ENCODE measurements around the gene ADAM10.
A peak's percentile ranks its signal among the peaks of the same experiment; 100 is the strongest.
"Not testable (repeated sequence)": the region's sequence is repeated elsewhere in the genome, so short reads cannot be mapped to it uniquely, and the experiment has no call there.

Gene ADAM10

GRCh38 chr15:58771621-58772250 lies 22.2 kb upstream of the ADAM10 start:
- no peak for FAIRE-seq
- DNase-seq (ENCODE audit: insufficient read length): no peak
- TF ChIP-seq POLR2AphosphoS5 (IDR thresholded peaks at IDR 0.05; ENCODE audit: low read depth, low read length) (no peak), POLR2A (IDR thresholded peaks at IDR 0.05; ENCODE audit: low read depth, low read length) (no peak)

GRCh38 chr15:58770857-58771620 lies 21.5 kb upstream of the ADAM10 start, which contains the start of gene MINDY2:
TSS of gene MINDY2 (plus strand) at chr15:58771302. CDS start at chr15:58771396, 94 bp downstream.
- peak; percentile 90 for DNase-seq (ENCODE audit: insufficient read length)
- peak; percentile 73 for TF ChIP-seq POLR2A (IDR thresholded peaks at IDR 0.05; ENCODE audit: low read depth, low read length)
- TF ChIP-seq POLR2AphosphoS5 (IDR thresholded peaks at IDR 0.05; ENCODE audit: low read depth, low read length): no peak; the same call in 1 of the 2 replicates
- peak; percentile 69; the same call in 1 of the 2 replicates for TF ChIP-seq TAF1 (IDR thresholded peaks at IDR 0.05; ENCODE audit: borderline replicate concordance, low read depth, low read length)
- FAIRE-seq: peak; percentile 99

DNA sequence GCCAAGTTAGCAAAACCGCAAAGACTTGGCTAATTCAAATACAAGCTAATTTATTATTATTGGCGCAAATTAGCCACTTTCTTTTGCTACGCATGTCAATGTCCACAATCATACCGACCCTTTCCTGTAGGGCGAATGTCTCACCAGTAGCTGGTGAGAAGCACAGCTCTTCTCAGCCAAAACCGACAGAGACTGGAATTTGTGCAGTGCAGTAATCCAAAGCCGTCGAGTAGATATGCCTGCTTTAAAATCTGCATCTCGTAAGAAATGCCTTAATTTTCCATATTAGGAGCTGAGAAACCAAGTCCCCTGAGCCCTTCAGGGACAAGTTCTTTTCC lies 21.0 kb upstream of the ADAM10 start:
- FAIRE-seq (no peak), DNase-seq (ENCODE audit: insufficient read length) (no peak)

GRCh38 chr15:58768601-58769004 lies 19.1 kb upstream of the ADAM10 start:
- not testable (repeated sequence) for FAIRE-seq; DNase-seq (ENCODE audit: insufficient read length)

More for the DNA sequence above, 21.0 kb upstream of the ADAM10 start:
- TF ChIP-seq POLR2AphosphoS5 (IDR thresholded peaks at IDR 0.05; ENCODE audit: low read depth, low read length): no peak
- TF ChIP-seq POLR2A (IDR thresholded peaks at IDR 0.05; ENCODE audit: low read depth, low read length): no peak
- no peak for TF ChIP-seq TAF1 (IDR thresholded peaks at IDR 0.05; ENCODE audit: borderline replicate concordance, low read depth, low read length)

DNA sequence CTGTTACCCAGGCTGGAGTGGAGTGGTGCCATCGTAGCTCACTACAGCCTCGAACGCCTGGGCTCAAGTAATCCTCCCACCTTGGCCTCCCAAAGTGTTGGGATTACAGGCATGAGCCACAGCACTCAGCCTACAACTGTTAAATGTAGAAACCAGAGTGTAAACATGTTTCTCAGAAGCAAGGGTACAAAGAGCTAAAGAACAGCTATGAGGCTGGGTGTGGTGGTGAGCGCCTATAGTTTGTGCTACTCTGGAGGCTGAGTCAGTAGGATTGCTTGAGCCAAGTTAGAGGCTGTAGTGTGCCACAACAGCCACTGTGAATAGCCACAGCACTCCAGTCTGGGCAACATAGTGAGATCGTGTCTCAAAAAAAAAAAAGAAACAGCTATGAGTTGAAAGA lies 16.8 kb upstream of the ADAM10 start:
- no peak for FAIRE-seq
- DNase-seq (ENCODE audit: insufficient read length): no peak
- no peak for TF ChIP-seq POLR2AphosphoS5 (IDR thresholded peaks at IDR 0.05; ENCODE audit: low read depth, low read length)
- TF ChIP-seq TAF1 (IDR thresholded peaks at IDR 0.05; ENCODE audit: borderline replicate concordance, low read depth, low read length): no peak
- TF ChIP-seq POLR2A (IDR thresholded peaks at IDR 0.05; ENCODE audit: low read depth, low read length): no peak

- no peak for FAIRE-seq
- DNase-seq (ENCODE audit: insufficient read length): no peak
Observed at GRCh38 chr15:58764468-58764867, 15.0 kb upstream of the ADAM10 start.

DNA sequence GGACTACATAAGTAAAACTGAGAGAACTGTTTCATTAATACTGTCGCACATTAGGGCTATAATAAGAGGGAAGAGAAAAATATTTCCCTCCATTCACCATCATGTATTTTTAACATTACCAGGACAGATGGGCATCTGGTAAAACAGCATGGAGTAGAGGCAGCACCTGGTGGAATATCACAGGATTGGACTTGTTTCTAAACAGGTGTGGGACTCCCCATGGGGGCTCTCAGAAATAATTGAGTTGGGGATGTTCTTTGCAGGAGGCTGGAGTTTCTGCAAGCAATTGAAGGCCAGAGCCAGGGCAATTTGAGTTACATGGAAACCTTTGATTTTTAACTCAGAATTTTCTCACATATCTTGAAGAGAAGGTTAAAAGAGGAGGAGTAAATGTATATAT lies 13.2 kb upstream of the ADAM10 start:
- FAIRE-seq: no peak
- TF ChIP-seq POLR2AphosphoS5 (IDR thresholded peaks at IDR 0.05; ENCODE audit: low read depth, low read length) (no peak), POLR2A (IDR thresholded peaks at IDR 0.05; ENCODE audit: low read depth, low read length) (no peak), TAF1 (IDR thresholded peaks at IDR 0.05; ENCODE audit: borderline replicate concordance, low read depth, low read length) (no peak)
- DNase-seq (ENCODE audit: insufficient read length): no peak

More at GRCh38 chr15:58764468-58764867, 15.0 kb upstream of the ADAM10 start:
- TF ChIP-seq TAF1 (IDR thresholded peaks at IDR 0.05; ENCODE audit: borderline replicate concordance, low read depth, low read length): no peak
- TF ChIP-seq POLR2AphosphoS5 (IDR thresholded peaks at IDR 0.05; ENCODE audit: low read depth, low read length): no peak
- TF ChIP-seq POLR2A (IDR thresholded peaks at IDR 0.05; ENCODE audit: low read depth, low read length): no peak

DNA sequence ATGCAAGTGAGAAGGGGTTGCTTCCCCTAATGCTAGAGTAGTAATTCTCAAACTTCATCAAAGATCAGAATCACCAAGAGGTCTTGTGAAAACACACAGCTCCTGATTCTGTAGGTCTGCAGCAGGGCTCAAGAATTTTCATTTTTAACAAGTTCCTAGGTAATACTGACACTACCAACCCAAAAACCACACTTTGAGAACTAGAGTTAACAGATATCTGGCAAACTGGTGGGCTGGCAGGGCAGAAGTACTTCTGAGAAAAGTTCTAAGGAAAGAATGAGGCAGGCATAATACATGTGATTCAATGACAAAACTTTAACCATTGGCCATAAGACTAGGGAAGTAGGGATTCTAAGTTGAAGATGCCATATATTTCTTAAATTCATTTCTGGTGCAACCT lies 12.8 kb upstream of the ADAM10 start:
- FAIRE-seq (no peak), DNase-seq (ENCODE audit: insufficient read length) (no peak)
- no peak for TF ChIP-seq TAF1 (IDR thresholded peaks at IDR 0.05; ENCODE audit: borderline replicate concordance, low read depth, low read length)
- no peak for TF ChIP-seq POLR2A (IDR thresholded peaks at IDR 0.05; ENCODE audit: low read depth, low read length)
- TF ChIP-seq POLR2AphosphoS5 (IDR thresholded peaks at IDR 0.05; ENCODE audit: low read depth, low read length): no peak

DNA sequence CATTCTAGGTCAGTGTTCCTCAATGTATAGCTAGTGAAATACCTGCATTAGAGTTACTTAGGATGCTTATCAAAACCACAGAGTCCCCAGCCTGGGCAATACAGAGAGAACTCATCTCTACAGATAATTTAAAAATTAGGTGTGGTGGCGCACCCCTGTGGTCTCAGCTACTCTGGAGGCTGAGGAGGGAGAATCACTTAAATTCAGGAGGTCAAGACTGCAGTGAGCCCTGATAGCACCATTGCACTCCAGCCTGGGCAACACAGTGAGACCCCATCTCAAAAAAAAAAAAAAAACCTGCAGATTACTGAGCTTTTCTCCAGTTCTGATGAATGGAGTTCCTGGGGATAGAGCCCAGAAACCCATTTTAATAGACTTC lies 11.5 kb upstream of the ADAM10 start:
- DNase-seq (ENCODE audit: insufficient read length): no peak
- no peak for TF ChIP-seq POLR2A (IDR thresholded peaks at IDR 0.05; ENCODE audit: low read depth, low read length)
- TF ChIP-seq POLR2AphosphoS5 (IDR thresholded peaks at IDR 0.05; ENCODE audit: low read depth, low read length): no peak
- no peak for FAIRE-seq

DNA sequence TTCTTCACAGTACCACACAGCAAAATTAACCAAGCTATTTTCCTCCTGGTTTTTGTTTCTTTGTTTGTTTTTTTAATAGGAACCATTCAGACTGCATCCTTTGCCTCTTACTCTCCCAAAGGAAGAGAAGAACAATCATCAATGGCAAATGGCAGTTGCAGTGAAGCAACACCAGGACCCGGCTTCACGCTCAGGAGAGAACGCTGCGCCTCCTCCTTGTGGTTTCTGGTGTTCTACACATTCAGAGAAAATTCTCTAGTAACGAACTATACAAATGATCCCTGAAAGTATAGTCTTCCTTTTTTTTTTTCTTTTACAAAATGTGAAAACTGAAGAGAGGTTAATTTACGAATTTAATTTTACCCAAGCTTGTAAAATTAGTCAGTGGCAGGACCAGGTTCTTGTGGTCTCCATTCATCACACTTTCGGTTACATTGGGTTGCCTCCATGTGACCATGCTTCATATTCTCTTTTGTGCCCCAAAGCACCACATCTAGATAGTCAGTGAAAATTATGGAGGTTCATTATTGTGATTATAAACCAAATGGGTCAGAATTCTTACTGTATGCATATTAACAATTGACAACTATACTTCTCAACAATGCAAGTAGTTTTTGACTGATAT lies 11.0 kb upstream of the ADAM10 start:
- DNase-seq (ENCODE audit: insufficient read length) (no peak), FAIRE-seq (no peak)
- TF ChIP-seq POLR2AphosphoS5 (IDR thresholded peaks at IDR 0.05; ENCODE audit: low read depth, low read length): no peak
- TF ChIP-seq POLR2A (IDR thresholded peaks at IDR 0.05; ENCODE audit: low read depth, low read length): no peak
- no peak for TF ChIP-seq TAF1 (IDR thresholded peaks at IDR 0.05; ENCODE audit: borderline replicate concordance, low read depth, low read length)

DNA sequence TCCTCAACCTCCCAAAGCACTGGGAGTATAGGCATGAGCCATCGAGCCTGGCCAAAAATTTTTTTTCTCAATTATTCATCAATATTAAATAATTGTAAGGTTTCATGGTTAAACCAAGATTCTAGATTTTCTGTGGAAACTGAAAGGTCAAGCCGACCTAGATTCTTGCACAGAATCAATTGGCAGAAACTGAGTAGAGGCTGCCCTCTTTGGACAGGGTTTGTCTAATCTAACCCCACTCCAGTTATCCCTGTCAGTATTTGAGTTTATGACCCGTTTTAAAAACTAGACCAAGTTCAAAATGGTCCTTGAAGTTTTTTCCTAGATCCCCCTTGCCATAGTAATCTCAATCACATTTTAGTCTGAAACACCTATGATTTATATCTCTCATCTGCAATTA lies 8.6 kb upstream of the ADAM10 start:
- FAIRE-seq: no peak
- TF ChIP-seq TAF1 (IDR thresholded peaks at IDR 0.05; ENCODE audit: borderline replicate concordance, low read depth, low read length) (no peak), POLR2AphosphoS5 (IDR thresholded peaks at IDR 0.05; ENCODE audit: low read depth, low read length) (no peak)
- no peak for DNase-seq (ENCODE audit: insufficient read length)

DNA sequence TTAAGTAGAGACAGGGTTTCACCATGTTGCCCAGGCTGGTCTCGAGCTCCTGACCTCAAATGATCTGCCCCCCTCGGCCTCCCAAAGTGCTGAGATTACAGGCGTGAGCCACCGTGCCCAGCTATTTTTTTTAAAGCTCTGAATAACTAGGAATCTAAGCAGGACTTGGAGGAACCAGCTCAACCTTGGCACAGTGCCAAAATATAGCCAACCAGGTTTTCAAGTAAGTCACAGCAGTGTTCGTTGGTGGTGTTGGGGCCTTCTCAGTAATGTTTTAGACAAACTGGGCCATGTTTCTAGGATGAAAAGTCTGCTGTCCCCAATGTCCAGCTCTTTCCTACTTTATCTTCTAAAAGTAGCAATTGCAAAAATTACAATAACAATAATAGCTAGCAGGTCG lies 6.4 kb upstream of the ADAM10 start:
- TF ChIP-seq POLR2AphosphoS5 (IDR thresholded peaks at IDR 0.05; ENCODE audit: low read depth, low read length): no peak
- TF ChIP-seq POLR2A (IDR thresholded peaks at IDR 0.05; ENCODE audit: low read depth, low read length): no peak
- TF ChIP-seq TAF1 (IDR thresholded peaks at IDR 0.05; ENCODE audit: borderline replicate concordance, low read depth, low read length): no peak
- FAIRE-seq (no peak), DNase-seq (ENCODE audit: insufficient read length) (no peak)

Measured in GM12892 (cell line).